Heart right ventricle (tissue), 16 donors: ENCODE data around the gene FOXJ2. TPM values are rescaled to one million over a fixed set of nuclear protein-coding genes. Genes with fewer than 3 reads are reported as not detected.

Experiments used
- ATAC-seq, 8 donors: fragments of 200-7000 bp; cut with Tn5 transposase; one replicate each; pipeline ENCODE4 v1.9.1; 2020; ENCODE audit warnings: mild to moderate bottlenecking in 8 of 8, moderate library complexity in 8 of 8, moderate number of reproducible peaks in 1 of 8
- DNase-seq, 2 donors: peaks; one replicate each; pipeline ENCODE4 v3.0.0-alpha.2; 2020
- H3K27ac ChIP-seq, 10 donors: fragments of 200-600 bp; sonication (generic) in 2 of 10; one replicate each; pipeline versions ENCODE4 v1.5.0 to v1.8.0; 2020 to 2022; ENCODE audit warnings: mild to moderate bottlenecking in 3 of 10
- H3K27me3 ChIP-seq, 7 donors: fragments of 200-600 bp; one replicate each; pipeline ENCODE4 v1.8.0; 2021 to 2022; ENCODE audit warnings: mild to moderate bottlenecking in 2 of 7
- H3K36me3 ChIP-seq, 9 donors: fragments of 200-600 bp; sonication (generic) in 1 of 9; one replicate each; pipeline versions ENCODE4 v1.5.0 to v1.8.0; 2020 to 2022; ENCODE audit warnings: mild to moderate bottlenecking in 2 of 9
- H3K4me1 ChIP-seq, 9 donors: fragments of 200-600 bp; sonication (generic) in 1 of 9; one replicate each; pipeline versions ENCODE4 v1.5.0 to v1.8.0; 2020 to 2022; ENCODE audit warnings: mild to moderate bottlenecking in 4 of 9
- H3K4me3 ChIP-seq, 10 donors: fragments of 200-600 bp; sonication (generic) in 2 of 10; one replicate each; pipeline versions ENCODE4 v1.5.0 to v1.8.0; 2020 to 2022; ENCODE audit warnings: mild to moderate bottlenecking in 7 of 10, moderate library complexity in 2 of 10
- H3K9me3 ChIP-seq, 11 donors: fragments of 200-600 bp in 10 of 11; sonication (generic) in 2 of 11; one replicate each; pipeline versions ENCODE4 v1.5.0 to v1.8.0; 2013 to 2022; ENCODE audit warnings: mild to moderate bottlenecking in 2 of 11, control low read depth in 1 of 11, moderate library complexity in 1 of 11
- WGBS, 2 donors: extraction: QIAGEN DNeasy Blood & Tissue Kit; methylation state at CpG; one replicate each; pipeline ENCODE4 v1.1.7; 2013; ENCODE audit warnings: inconsistent platforms in 1 of 2; 5-methylcytosine and 5-hydroxymethylcytosine counted together
- intact Hi-C, 10 donors: fragments of 100-400 bp; cut with DNase I; formaldehyde crosslinking; loops; one replicate each; pipeline versions ENCODE4 v1.11.1 to v1.14.2; 2022
- polyA plus RNA-seq, 2 donors: library from polyadenylated mRNA; stranded (reverse); fragments of 200-250 nt; gene quantifications; one replicate each; pipeline ENCODE4 v1.2.3, GENCODE V29; 2013
- total RNA-seq, 10 donors: library from RNA; stranded (reverse); fragmentation: NEBNext Ultra II Directional in 3 of 10; extraction: Animal tissue kit (Norgen Biotek cat#: 25700) in 3 of 10; gene quantifications; one replicate each; pipeline versions ENCODE4 v1.2.1 to v1.2.4, GENCODE V29; 2021 to 2023
- TF ChIP-seq, protein P1 (sequence below), 9 donors: fragments of 200-600 bp; sonication (generic) in 2 of 9; IDR thresholded peaks; one replicate each; pipeline versions ENCODE4 v1.5.0 to v1.8.0; 2021 to 2022; ENCODE audit warnings: antibody characterized with exemption in 9 of 9, mild to moderate bottlenecking in 5 of 9, moderate library complexity in 1 of 9
- donor health status: Arrhythmogenic right ventricular cardiomyopathy.
- donor health status: ischemic (EF 13 %, LVEDD 7.1; RV severe dilation, severe dysfunction).
- donor health status: healthy with polysubstance abuse.
- donor health status: DM: no; HTN: yes; CAD: no.
- donor health status: DM: no; HTN: no; CAD: no.
- donor health status: ischemic (EF 25% LVEDD 6.9; RV normal size, moderate dysfunction).
- donor health status: ischemic (EF 25% LVEDD 5.7; RV mildly dilated, moderate dysfunction).
- donor health status: healthy.
- donor health status: DM: yes; HTN: yes; CAD: no.
- donor health status: Ischemic cardiomyopathy.
- donor health status: ischemic (EF 35%, LVEDD 5.7; RV mildly dilated, moderate dysfunction).
- donor health status: nonischemic (EF 11% LVEDD 7.7; RV severe dilation, severe dysfunction).
- donor health status: DM: yes; HTN: yes; CAD: no.
- donor health status: PGD.
- donor health status: ischemic (EF 29% LVEDD 5.4; RV normal size, mild dysfunction).
- donor health status: nonischemic (EF 23%, LVEDD 6.1; RV moderate dilation, normal function).

The FOXJ2 gene
- total and polyA plus RNA-seq, 12 donors = 8.7 to 29.4 (median 23.6) TPM

GRCh38 chr12:8037947-8038346, 5.4 kb downstream of the FOXJ2 start:
- H3K9me3 ChIP-seq = no peaks in the 10 kb centered on the region
- intact Hi-C loops = loop anchor here in 3 of 10 donors (5.0 kb wide), 1 partner anchor 44 kb away; the partner anchor contains the start of gene NECAP1 (in 3 of the 3)
- peaks cover 23 to 69% (median 62%) of the 10 kb centered on the region in 9 donors for H3K4me1 ChIP-seq
- H3K36me3 ChIP-seq = peaks cover 0 to 38% (median 25%) of the 10 kb centered on the region in 9 donors
- TF ChIP-seq, protein P1, sequence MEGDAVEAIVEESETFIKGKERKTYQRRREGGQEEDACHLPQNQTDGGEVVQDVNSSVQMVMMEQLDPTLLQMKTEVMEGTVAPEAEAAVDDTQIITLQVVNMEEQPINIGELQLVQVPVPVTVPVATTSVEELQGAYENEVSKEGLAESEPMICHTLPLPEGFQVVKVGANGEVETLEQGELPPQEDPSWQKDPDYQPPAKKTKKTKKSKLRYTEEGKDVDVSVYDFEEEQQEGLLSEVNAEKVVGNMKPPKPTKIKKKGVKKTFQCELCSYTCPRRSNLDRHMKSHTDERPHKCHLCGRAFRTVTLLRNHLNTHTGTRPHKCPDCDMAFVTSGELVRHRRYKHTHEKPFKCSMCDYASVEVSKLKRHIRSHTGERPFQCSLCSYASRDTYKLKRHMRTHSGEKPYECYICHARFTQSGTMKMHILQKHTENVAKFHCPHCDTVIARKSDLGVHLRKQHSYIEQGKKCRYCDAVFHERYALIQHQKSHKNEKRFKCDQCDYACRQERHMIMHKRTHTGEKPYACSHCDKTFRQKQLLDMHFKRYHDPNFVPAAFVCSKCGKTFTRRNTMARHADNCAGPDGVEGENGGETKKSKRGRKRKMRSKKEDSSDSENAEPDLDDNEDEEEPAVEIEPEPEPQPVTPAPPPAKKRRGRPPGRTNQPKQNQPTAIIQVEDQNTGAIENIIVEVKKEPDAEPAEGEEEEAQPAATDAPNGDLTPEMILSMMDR (IDR thresholded peaks at IDR 0.05) = no peak
- no peaks in the 10 kb centered on the region for H3K27me3 ChIP-seq
- peak overlapping the region in 9 of 10 donors; percentile 57 to 99 (median 97) for H3K27ac ChIP-seq
- 47% methylated on average over 6 of the region's 6 CpGs for WGBS, 2 donors
- DNase-seq = no peak
- no peak for ATAC-seq
- H3K4me3 ChIP-seq = peak overlapping the region in 3 of 10 donors; percentile 18 to 44 (median 29)

GRCh38 chr12:8038659-8039114, 6.2 kb downstream of the FOXJ2 start:
- H3K36me3 ChIP-seq = peaks cover 0 to 46% (median 30%) of the 10 kb centered on the region in 9 donors
- no peaks in the 10 kb centered on the region for H3K9me3 ChIP-seq
- H3K27ac ChIP-seq = peak overlapping the region in 9 of 10 donors; percentile 57 to 99 (median 97)
- peak; percentile 60 to 67 for DNase-seq
- peak; percentile 80 to 93 (median 88) for ATAC-seq
- H3K27me3 ChIP-seq = no peaks in the 10 kb centered on the region
- TF ChIP-seq, protein P1 (IDR thresholded peaks at IDR 0.05) = no peak
- intact Hi-C loops = loop anchor here in 3 of 10 donors (5.0 kb wide), 1 partner anchor 44 kb away; the partner anchor contains the start of gene NECAP1 (in 3 of the 3)
- WGBS, 2 donors = 11 to 25% methylated on average over 13 of the region's 13 CpGs
- H3K4me3 ChIP-seq = peak overlapping the region in 7 of 10 donors; percentile 10 to 44 (median 27)
- peaks cover 23 to 65% (median 59%) of the 10 kb centered on the region in 9 donors for H3K4me1 ChIP-seq

GRCh38 chr12:8040791-8041190, 8.3 kb downstream of the FOXJ2 start:
- Histone ChIP-seq H3K9me3 (no peaks in the 10 kb centered on the region), H3K27me3 (no peaks in the 10 kb centered on the region), H3K27ac (no peak overlapping the region), H3K36me3 (peaks cover 0 to 67% (median 51%) of the 10 kb centered on the region in 9 donors), H3K4me3 (no peak overlapping the region), H3K4me1 (peaks cover 16 to 44% (median 38%) of the 10 kb centered on the region in 9 donors)
- ATAC-seq (no peak), DNase-seq (no peak)
- 93 to 96% methylated on average over 1 of the region's 1 CpG for WGBS, 2 donors
- intact Hi-C loops = loop anchor here in 1 of 10 donors (5.0 kb wide), 1 partner anchor 37 kb away; no protein-coding TSS in a partner anchor
- TF ChIP-seq, protein P1 (IDR thresholded peaks at IDR 0.05) = no peak

DNA sequence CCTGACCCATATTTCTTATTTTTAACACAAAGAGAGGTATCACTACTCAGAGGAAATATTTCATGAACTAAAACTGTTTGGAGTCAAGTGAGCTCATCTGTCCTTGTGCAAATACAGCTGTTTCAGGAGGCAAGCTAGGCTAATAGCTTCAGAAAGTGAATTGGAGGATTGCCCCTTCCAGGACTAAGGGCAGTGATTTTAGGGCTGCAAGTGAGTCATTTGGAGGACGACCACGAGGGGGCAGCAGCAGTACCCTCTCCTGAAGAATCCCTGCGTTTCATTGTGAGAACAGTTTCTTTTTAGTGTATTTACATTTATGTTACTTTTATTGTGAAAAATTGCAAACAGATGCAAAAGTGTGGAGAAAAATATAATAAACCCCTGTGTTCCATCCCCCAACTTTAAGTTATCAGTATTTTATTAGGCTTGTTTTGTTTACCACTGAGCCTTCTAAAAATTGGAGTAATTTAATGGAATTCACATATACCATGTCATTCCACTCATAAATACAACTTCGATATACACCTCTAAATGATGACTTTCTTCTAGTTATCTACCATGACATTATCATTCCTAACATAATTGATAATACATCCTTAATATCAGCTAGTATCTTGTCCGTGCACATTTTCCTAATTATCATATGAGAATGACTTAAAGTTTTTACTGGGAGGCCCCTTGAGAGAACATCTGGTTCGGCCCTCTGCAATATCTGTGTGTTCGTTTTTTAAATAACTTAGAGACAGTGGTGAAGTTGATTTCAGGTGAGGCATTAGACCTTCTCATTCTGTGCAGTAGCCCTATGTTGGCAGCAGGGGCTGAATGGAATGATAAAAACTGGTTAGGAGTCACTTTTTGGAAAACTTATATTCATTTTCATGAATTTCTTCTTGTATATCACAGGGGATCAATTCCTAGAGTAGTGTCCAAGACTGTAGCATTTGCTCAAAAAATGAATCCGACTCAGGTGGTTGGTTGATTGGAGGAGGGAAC, 13.7 kb downstream of the FOXJ2 start:
- 40 to 43% methylated on average over 8 of the region's 8 CpGs for WGBS, 2 donors
- intact Hi-C loops = loop anchor here in 1 of 10 donors (5.0 kb wide), 1 partner anchor 36 kb away; the partner anchor contains the start of gene NECAP1

More for the DNA sequence above, 13.7 kb downstream of the FOXJ2 start:
- H3K27ac ChIP-seq = no peak overlapping the region
- TF ChIP-seq, protein P1 (IDR thresholded peaks at IDR 0.05) = peak; percentile 71 to 92 (median 87)
- peaks cover 0 to 14% (median 0%) of the 10 kb centered on the region in 9 donors for H3K4me1 ChIP-seq
- DNase-seq (peak; percentile 69 to 79), ATAC-seq (peak in 7 of 8 donors; percentile 26 to 74 (median 67))
- H3K9me3 ChIP-seq = no peaks in the 10 kb centered on the region
- no peak overlapping the region for H3K4me3 ChIP-seq
- H3K36me3 ChIP-seq = peaks cover 2 to 97% (median 78%) of the 10 kb centered on the region in 9 donors
- no peaks in the 10 kb centered on the region for H3K27me3 ChIP-seq
